ENCODE data around the gene PHC2.

Gene PHC2

DNA sequence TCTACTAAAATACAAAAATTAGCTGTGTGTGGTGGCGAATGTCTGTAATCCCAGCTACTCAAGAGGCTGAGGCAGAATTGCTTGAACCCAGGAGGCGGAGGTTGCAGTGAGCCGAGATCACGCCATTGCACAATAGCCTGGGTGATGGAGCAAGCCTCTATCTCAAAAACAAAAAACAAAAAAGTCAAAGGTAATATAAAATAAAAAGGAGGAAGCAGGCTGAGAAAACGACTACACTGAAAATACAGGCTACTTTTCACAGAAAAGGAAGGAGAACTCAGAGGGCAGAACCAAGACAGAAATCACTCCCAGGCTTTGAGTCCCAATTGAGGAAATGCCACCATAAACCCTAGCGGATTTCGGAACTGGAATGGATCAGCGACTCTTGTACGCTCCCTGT lies 104.1 kb downstream of the PHC2 start:
- TF ChIP-seq, protein P1, sequence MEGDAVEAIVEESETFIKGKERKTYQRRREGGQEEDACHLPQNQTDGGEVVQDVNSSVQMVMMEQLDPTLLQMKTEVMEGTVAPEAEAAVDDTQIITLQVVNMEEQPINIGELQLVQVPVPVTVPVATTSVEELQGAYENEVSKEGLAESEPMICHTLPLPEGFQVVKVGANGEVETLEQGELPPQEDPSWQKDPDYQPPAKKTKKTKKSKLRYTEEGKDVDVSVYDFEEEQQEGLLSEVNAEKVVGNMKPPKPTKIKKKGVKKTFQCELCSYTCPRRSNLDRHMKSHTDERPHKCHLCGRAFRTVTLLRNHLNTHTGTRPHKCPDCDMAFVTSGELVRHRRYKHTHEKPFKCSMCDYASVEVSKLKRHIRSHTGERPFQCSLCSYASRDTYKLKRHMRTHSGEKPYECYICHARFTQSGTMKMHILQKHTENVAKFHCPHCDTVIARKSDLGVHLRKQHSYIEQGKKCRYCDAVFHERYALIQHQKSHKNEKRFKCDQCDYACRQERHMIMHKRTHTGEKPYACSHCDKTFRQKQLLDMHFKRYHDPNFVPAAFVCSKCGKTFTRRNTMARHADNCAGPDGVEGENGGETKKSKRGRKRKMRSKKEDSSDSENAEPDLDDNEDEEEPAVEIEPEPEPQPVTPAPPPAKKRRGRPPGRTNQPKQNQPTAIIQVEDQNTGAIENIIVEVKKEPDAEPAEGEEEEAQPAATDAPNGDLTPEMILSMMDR (IDR thresholded peaks at IDR 0.05; ENCODE audit: low read depth, low read length, missing control alignments): no peak
- no peak for DNase-seq (ENCODE audit: low read depth)
- H3K4me3 ChIP-seq (ENCODE audit: low read depth, low read length): no peak overlapping the region

- no peak overlapping the region for H3K4me3 ChIP-seq (ENCODE audit: low read depth, low read length)
- TF ChIP-seq, protein P1 (IDR thresholded peaks at IDR 0.05; ENCODE audit: low read depth, low read length, missing control alignments): no peak
- no peak for DNase-seq (ENCODE audit: low read depth)
These were observed 106.0 kb downstream of the PHC2 start for GRCh38 chr1:33324677-33325575.

GRCh38 chr1:33323663-33324477 lies 107.0 kb downstream of the PHC2 start:
- TF ChIP-seq, protein P1 (IDR thresholded peaks at IDR 0.05; ENCODE audit: low read depth, low read length, missing control alignments): no peak
- no peak for DNase-seq (ENCODE audit: low read depth)

DNA sequence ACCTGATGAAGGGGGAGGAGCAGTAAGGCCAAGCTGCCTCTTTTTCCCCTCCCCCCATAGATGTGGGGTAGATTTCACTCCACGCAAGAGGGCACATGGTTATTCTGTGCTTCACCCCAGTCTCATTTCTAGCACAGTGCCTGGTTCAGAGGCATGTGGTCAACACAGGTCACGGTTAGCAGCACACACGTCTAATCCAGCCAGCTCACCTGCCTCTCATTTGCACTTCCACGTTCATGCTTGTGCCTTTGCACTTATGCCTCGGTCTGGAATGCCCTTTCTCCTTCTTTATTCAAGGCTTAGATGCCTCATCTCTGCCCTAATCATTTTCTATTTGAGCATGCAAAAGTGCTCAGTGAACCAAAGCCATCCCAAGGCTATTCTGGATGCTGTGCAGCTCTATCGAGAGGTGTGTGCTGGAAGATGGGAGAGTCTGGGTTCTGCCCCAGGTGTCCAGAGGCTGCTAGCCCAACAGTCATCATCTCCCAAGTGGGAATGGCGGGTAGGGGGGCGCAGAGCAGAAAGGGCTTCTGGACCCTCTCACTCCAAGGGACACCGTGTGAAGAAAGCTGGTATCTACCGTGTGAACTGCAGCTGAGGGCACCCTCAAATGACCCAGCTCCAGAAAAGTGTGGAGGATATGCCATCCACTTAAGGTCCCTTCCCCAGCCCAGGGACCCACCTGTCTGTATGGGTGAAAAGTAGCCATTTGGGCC lies 107.9 kb downstream of the PHC2 start:
- TF ChIP-seq, protein P1 (IDR thresholded peaks at IDR 0.05; ENCODE audit: low read depth, low read length, missing control alignments): no peak
- H3K4me3 ChIP-seq (ENCODE audit: low read depth, low read length): no peak overlapping the region
- no peak for DNase-seq (ENCODE audit: low read depth)

More at GRCh38 chr1:33323663-33324477, 107.0 kb downstream of the PHC2 start:
- H3K4me3 ChIP-seq (ENCODE audit: low read depth, low read length): no peak overlapping the region

- DNase-seq (ENCODE audit: low read depth): no peak
- no peak overlapping the region for H3K4me3 ChIP-seq (ENCODE audit: low read depth, low read length)
- TF ChIP-seq, protein P1 (IDR thresholded peaks at IDR 0.05; ENCODE audit: low read depth, low read length, missing control alignments): no peak
These were observed 108.8 kb downstream of the PHC2 start for GRCh38 chr1:33322109-33322508.

DNA sequence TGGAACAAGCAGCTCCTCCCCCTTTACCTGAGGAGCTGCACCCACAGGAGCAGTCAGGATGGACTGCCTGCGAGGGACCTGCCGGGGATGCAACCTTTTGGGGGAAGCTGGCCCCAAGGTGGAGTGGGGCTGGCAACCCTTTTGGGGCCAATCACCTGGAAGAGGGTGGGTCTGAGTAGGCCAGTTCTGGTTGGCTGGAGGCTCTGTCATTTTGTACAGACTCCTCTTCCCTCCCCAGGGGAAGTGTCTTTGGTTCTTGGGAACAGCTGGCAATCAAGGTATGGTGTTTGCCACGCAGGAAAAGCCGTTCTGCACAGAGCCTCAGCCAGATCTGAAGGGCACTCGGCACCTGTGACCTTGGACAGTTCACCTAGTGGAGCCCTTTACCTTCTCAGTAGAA lies 109.7 kb downstream of the PHC2 start:
- no peak for DNase-seq (ENCODE audit: low read depth)
- TF ChIP-seq, protein P1 (IDR thresholded peaks at IDR 0.05; ENCODE audit: low read depth, low read length, missing control alignments): no peak
- H3K4me3 ChIP-seq (ENCODE audit: low read depth, low read length): no peak overlapping the region
